Hippocampal formation (tissue), 2 donors: Measurements from ENCODE around the gene PRM2.

Source experiments
- DNase-seq, 2 donors: peaks; one replicate each; lab custom pipeline; 2025; lab: John Stamatoyannopoulos, UW

The PRM2 gene, protein sequence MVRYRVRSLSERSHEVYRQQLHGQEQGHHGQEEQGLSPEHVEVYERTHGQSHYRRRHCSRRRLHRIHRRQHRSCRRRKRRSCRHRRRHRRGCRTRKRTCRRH

DNA sequence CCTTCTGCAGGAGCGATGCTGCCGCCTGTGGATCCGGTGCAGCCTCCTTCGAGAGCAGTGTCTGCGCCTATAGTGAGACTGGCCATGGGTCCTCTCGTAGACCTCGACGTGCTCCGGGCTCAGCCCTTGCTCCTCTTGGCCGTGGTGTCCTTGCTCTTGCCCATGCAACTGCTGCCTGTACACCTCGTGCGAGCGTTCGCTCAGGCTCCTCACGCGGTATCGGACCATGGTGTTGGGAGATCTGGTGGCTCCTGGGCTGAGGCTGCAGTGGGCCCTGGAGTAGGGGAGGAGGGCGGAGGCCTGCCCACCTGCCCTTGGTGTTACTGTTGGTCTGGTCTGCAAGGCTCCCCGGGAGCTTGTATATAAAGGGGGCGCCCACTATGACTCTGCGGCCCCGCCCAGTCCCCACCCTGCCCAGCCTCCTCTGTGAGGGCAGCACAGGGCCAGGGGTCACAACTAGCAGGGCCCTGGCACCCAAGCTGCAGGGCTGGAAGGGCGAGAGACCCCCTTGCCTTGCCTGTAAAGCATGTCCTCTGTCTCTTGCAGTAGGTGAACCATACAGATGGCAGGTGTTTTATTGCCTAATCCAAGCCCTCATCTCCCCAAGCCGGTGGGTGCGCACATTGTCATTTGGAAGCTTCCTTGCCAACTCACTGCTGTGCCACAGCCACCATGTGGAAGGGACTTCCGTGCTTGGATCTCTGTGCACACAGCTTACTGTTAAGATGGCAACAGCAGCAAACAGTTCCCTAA lies at the start of gene PRM2:
Gene PRM2, minus strand, starts transcription at position 338 of the 753 bp plus-strand sequence. Its CDS starts 110 bp downstream, at position 228.
- no peak for DNase-seq

GRCh38 chr16:11325404-11326083 lies 49.3 kb upstream of the PRM2 start:
- DNase-seq: no peak

- no peak for DNase-seq
Observed at GRCh38 chr16:11323551-11324336, 47.5 kb upstream of the PRM2 start.

- DNase-seq: no peak
Observed at GRCh38 chr16:11322823-11323222, 46.5 kb upstream of the PRM2 start.

DNA sequence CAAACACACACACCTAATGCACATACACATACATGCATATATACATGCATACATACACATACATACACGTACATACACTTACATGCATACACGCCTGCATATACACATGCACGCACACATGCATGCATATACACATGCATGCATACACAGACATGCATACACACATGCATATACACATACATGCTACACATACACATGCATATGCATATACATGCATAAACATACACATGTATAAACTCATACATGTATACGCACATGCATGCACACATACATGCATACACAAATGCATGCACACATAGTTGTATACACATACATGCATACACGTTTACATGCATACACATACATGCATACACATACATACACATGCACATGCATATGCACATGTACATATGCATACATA lies 45.4 kb upstream of the PRM2 start:
- no peak for DNase-seq

DNA sequence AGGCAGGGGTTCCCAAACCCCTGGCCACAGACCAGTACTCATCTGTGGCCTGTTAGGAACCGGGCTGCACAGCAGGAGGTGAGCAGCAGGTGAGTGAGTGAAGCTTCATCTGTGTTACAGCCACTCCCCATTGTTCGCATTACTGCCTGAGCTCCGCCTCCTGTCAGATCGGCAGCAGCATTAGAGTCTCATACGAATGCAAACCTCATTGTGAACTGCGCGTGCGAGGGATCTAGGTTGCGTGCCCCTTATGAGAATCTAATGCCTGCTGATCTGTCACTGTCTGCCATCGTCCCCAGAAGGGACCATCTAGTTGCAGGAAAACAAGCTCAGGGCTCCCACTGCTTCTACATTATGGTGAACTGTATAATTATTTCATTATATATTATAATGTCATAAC lies 43.9 kb upstream of the PRM2 start:
- no peak for DNase-seq

DNA sequence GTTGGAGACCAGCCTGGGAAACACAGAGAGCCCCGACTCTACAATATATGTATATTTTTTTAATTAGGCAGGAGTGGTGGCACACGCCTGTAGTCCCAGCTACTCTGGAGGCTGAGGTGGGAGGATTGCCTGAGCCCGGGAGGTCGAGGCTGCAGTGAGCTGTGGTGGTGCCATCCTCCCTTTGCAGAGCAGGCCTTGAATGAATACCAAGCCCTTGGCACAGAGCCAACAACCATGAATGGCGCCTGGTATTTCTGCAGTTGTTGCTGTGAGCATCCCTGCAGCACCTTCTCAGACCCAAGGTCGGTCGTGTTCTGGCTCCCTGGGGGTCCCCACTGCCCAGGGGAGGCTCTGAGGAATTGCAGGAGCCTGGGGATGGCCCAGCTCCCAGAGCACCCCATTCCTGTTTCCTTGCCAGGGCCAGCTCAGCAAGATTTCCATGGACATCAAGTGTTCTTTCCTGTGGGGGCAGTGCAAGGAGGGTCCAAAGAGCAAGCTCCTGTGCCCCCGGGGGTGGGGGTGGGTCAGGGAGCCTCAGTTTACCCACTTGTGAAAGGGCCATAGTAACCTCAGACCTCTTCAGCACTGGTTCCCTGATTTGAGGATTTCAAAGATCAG lies 43.4 kb upstream of the PRM2 start:
- no peak for DNase-seq

GRCh38 chr16:11318817-11319216 lies 42.5 kb upstream of the PRM2 start:
- DNase-seq: no peak

GRCh38 chr16:11316331-11317015 lies 40.2 kb upstream of the PRM2 start:
- DNase-seq: no peak

DNA sequence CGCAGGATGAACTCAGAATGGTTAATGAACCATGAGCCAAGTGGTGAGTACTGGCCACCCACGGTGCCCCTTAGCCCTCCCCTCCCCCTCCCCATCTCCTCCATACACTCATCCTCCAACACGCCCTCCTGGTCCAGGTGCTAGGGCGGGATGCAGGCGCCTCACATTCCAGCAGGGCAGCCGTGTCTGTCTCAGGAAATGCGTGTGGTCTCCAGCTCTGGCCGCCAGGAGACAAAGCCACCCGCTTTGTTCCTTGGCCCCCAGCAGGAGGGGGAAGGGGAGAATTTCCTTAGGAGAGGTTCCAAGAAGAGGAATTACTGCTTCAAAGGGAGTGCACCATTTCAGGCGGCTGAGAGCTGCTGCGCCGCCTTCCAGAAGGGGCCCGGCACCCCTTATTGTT lies 39.2 kb upstream of the PRM2 start:
- no peak for DNase-seq

DNA sequence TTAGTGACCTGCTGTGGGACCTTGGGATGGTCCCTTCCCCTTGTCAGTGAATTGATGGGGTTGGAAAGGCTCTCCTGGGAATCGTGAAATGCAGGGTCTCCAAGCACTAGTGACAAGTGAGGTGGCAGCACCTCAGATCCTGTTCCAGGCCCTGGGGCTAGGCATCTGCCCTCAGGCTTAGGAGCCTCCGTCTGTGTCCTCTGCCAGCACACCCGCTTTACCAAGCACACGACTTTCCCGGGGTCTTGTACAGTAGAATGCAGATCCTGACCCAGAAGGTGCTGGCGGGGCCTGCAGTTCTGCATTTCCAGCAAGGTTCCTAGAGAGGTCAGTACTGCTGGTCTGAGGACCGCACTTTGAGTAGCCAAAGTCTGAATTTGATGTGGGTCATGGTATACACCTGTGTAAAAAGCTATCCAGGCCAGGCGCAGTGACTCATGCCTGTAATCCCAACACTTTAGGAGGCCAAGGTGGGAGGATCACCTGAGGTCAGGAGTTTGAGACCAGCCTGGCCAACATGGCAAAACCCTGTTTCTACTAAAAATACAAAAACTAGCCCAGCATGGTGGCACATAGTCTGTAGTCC lies 38.1 kb upstream of the PRM2 start:
- no peak for DNase-seq

DNA sequence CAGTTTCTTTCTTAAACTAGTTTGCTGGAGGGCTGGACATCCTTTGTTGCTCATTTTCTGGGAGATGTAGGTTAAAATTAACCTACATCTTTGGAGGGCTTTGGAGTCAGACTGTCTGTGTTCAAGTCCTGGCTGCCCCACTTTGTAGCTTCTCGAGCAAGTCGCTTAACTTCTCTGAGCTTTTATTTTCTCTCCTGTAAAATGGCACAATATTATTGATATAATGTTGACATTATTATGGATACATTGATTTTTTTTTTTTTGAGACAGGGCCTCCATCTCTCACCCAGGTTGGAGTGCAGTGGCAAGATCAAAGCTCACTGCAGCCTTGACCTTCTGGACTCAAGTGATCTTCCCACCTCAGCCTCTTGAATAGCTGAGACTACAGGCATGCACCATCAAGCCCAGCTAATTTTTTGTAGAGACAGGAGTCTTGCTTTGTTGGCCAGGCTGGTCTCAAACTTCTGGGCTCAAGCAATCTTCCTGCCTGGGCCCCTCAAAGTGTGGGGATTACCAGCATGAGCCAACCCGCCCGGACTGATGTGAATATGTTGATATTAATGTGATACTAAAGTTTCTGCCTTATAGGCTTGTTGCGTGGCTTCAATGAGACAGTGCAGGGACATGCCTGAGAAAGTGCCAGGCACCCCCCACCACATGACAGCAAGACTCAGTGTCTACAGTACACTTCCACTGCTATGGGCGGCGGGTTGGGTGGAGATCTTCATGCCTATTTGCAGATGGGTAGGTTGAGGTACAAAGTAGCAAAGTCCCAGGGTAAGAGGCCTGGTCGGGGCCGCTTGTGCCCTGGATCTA lies 37.4 kb upstream of the PRM2 start:
- no peak for DNase-seq

DNA sequence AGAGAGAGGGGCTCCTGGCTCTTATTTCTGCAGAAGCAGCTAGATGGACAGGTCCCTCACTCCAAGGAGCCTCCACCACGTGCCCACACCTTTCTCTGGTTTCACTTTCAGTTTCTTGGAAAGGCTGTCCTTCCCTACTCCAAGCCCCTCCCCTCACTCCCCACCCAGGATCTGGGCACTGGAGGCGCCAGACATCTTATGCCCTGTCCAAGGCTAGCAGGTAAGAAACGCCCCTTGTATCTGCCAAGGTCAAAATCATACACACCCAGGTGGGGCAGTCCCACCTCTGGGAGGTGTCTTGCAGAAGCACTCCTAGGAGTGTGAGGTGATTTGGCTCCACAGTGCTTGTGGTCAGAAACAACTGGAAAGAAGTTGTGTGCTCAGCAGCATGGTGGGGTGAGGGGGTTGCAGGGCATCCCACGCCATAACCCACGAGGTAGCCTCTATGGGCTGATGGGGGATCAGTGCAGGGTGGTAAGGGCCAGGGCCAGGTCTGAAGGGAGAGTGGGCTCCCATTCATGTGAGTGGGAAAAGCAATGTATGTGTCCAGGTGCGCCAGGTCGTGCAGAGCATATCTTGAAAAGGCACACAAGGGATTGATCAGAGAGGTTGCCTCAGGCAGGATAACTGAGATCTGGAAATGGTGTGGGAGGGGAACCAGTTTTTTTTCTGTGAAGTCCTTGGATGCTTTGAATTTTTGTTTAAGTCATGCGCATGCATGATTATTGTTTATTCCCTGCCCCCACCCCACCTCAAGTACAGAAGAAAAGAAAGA lies 36.6 kb upstream of the PRM2 start:
- no peak for DNase-seq

DNA sequence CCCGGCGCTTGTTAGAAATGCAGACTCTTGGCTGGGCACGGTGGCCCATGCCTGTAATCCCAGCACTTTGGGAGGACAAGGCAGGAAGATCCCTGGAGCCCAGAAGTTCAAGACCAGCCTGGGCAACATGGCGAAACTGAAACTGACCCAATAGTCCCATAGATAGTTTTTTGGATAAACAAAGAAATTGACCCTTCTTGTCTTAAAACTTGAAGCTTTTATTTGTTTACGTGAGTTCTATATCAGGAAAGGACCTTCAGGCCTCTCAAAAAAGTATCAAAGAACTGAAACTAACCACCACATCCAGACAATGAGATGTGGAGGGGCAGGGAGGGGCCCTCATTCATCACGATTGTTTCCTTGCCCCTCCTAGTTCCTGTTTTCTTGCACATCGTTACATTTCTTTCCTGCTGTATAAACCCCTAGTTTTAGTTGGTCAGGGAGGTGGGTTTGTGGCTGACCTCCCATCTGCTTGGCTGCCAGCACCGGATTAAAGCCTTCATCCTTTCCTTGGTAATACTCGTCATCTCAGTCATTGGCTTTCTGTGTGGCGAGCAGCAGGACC lies 34.8 kb upstream of the PRM2 start:
- no peak for DNase-seq

DNA sequence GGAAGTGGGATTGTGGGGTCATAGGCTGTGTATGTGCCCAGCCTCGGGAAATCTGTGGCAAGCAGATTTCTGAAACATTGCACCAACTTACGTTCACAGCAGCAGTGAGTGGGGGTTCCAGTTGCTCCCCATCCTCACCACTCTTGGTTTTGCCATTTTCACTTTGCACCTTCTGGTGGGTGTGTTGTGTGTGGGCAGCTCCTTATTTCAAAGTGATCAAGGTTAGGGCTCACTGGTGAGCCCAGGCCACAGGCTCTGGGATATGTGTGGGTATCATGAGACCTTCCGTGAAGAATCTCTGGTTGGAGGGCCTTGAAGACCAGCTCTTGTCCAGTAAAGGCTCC lies 34.3 kb upstream of the PRM2 start:
- no peak for DNase-seq

DNA sequence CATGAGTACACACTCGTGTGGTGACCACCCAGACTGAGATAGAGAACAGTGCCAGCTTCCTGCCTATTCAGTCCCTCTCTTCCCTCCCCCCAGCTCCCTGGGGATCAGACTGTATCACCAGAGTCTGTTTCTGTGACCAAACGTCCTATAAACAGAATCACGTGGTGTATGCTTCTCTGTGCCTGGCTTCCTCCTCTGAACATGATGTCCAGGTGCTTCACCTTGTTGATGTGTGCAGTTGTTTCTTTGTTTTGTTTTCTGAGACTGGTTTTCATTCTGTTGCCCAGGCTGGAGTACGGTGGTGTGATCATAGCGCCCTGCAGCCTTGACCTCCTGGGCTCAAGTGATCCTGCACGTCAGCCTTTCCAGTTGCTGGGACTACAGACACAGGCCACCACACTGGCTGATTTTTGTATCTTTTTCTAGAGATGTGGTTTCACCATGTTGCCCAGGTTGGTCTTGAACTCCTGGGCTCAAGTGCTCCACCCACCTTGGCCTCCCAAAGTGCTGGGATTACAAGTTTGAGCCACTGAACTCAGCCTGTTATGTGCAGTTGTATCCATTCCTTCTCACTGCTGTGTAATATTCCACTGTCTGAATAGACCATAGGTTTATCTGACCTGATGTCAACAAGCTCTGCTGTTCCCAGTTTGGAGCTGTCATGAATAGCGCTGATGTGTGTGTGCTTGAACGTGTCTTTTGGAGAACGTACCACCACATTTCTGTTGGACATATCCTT lies 33.8 kb upstream of the PRM2 start:
- DNase-seq: no peak

DNA sequence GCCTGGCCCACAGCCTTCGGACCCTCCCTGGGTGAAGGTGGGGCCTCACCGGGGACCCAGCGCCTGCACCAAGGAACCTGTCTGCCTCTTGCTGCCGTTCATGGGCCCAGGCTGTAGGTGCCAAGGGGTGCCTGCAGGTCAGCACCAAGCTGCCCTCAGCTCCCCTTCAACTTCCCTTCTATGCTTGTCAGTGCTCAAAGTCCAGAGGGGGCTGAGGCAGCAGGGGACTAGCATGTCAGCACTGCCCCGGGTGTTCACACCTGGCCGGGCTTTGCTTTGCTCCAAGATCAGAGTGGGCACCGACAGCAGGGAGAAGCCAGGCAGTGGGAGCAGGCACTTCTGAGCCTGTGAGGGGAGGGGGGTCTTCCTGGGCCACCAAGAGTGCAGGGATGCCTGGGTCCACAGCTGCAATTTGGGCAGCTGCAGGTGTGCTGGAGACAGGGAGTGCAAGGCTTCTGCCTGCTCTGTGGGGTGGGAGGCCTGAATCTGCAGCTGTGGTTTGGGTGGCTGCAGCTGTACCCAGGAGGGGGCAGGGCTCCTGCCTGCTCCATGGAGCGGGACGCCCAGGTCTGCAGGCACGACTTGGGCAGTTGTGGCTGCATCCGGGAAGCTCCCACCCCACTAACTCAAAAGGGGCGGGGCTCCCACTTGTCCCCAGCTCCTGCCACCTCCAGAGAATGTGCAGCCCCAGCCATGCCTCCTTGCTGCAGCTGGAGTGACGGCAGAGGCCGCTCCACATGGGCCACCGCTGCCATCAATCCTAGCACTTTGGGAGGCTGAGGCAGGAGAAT lies 32.4 kb upstream of the PRM2 start:
- DNase-seq: no peak
